ENCODE data around the gene MEX3C. TPM values are rescaled to one million over a fixed set of nuclear protein-coding genes. Genes with fewer than 3 reads are reported as not detected.
A peak's percentile ranks its signal among the peaks of the same experiment; 100 is the strongest.

MEX3C gene
- polyA plus RNA-seq, 1 donor from 2014 or later: 58.6 TPM

DNA sequence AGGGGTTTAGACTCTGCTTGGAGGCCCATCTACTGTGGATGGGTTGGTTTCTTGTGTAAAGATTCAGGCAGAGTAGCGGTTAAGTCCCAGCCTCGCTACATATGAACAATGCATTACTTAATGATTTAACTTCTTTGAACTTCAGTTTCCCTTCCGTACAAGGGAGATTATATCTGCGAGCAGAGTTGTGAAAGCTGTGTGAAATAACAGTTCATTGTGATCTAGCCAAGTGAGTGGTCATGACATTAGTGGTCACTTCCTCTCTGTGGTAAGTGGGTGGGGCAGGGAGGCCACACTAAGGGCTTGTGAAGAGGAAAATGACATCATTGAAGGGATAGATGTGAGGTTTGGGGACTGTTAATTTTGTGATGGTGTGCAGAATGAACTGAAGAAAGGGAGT is 14.1 kb upstream of the MEX3C start:
- Histone ChIP-seq H3K27me3 (ENCODE audit: insufficient read depth, low read depth, low read length) (no peaks in the 10 kb centered on the region), H3K9ac (ENCODE audit: low read length) (no peak overlapping the region), H3K9me3 (ENCODE audit: low read length) (no peaks in the 10 kb centered on the region), H3K36me3 (ENCODE audit: insufficient read depth, low read length) (no peaks in the 10 kb centered on the region), H3K79me2 (replicated peaks; ENCODE audit: insufficient read depth, low read length) (no peaks in the 10 kb centered on the region), H4K20me1 (ENCODE audit: insufficient read depth) (no peaks in the 10 kb centered on the region), H3K4me3 (ENCODE audit: low read length) (no peak overlapping the region), H2AFZ (ENCODE audit: low read depth, low read length) (no peak overlapping the region), H3K4me2 (ENCODE audit: low read length) (no peak overlapping the region), H3K27ac (ENCODE audit: low read length) (no peak overlapping the region), H3F3A (ENCODE audit: insufficient read depth, low read length, poor library complexity, severe bottlenecking) (no peaks in the 10 kb centered on the region), H3K9me2 (ENCODE audit: insufficient read depth, low read length) (no peaks in the 10 kb centered on the region)
- TF ChIP-seq EZH2 (IDR thresholded peaks at IDR 0.05; ENCODE audit: borderline replicate concordance, insufficient read depth, low read length, poor library complexity, severe bottlenecking) (no peak), SMC3 (conservative IDR thresholded peaks at IDR 0.05; ENCODE audit: poor library complexity) (no peak), RAD21 (conservative IDR thresholded peaks at IDR 0.05) (no peak), MXI1 (conservative IDR thresholded peaks at IDR 0.05; ENCODE audit: poor library complexity, severe bottlenecking) (no peak), REST (IDR thresholded peaks at IDR 0.05; ENCODE audit: borderline replicate concordance) (no peak), TAF1 (IDR thresholded peaks at IDR 0.05; ENCODE audit: low read depth) (no peak), POLR2AphosphoS5 (IDR thresholded peaks at IDR 0.05) (no peak), EP300 (conservative IDR thresholded peaks at IDR 0.05; ENCODE audit: poor library complexity, severe bottlenecking) (no peak)
- TF ChIP-seq, protein P1, sequence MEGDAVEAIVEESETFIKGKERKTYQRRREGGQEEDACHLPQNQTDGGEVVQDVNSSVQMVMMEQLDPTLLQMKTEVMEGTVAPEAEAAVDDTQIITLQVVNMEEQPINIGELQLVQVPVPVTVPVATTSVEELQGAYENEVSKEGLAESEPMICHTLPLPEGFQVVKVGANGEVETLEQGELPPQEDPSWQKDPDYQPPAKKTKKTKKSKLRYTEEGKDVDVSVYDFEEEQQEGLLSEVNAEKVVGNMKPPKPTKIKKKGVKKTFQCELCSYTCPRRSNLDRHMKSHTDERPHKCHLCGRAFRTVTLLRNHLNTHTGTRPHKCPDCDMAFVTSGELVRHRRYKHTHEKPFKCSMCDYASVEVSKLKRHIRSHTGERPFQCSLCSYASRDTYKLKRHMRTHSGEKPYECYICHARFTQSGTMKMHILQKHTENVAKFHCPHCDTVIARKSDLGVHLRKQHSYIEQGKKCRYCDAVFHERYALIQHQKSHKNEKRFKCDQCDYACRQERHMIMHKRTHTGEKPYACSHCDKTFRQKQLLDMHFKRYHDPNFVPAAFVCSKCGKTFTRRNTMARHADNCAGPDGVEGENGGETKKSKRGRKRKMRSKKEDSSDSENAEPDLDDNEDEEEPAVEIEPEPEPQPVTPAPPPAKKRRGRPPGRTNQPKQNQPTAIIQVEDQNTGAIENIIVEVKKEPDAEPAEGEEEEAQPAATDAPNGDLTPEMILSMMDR (IDR thresholded peaks at IDR 0.05; ENCODE audit: poor library complexity, severe bottlenecking): no peak

GRCh38 chr18:51196811-51197660 is 445 bp downstream of the MEX3C start:
- Histone ChIP-seq H3F3A (ENCODE audit: insufficient read depth, low read length, poor library complexity, severe bottlenecking) (peaks cover 4% of the 10 kb centered on the region), H4K20me1 (ENCODE audit: insufficient read depth) (peaks cover 9% of the 10 kb centered on the region), H3K9ac (ENCODE audit: low read length) (peak overlapping the region; percentile 98), H3K27me3 (ENCODE audit: insufficient read depth, low read depth, low read length) (no peaks in the 10 kb centered on the region), H3K9me2 (ENCODE audit: insufficient read depth, low read length) (no peaks in the 10 kb centered on the region), H3K27ac (ENCODE audit: low read length) (peak overlapping the region; percentile 94), H3K9me3 (ENCODE audit: low read length) (no peaks in the 10 kb centered on the region), H3K36me3 (ENCODE audit: insufficient read depth, low read length) (no peaks in the 10 kb centered on the region), H3K79me2 (replicated peaks; ENCODE audit: insufficient read depth, low read length) (peaks cover 49% of the 10 kb centered on the region), H3K4me2 (ENCODE audit: low read length) (no peak overlapping the region), H3K4me3 (ENCODE audit: low read length) (peak overlapping the region; percentile 98), H2AFZ (ENCODE audit: low read depth, low read length) (peak overlapping the region; percentile 16)
- peak; percentile 47 for TF ChIP-seq POLR2AphosphoS5 (IDR thresholded peaks at IDR 0.05)
- TF ChIP-seq EP300 (conservative IDR thresholded peaks at IDR 0.05; ENCODE audit: poor library complexity, severe bottlenecking): no peak
- TF ChIP-seq TAF1 (IDR thresholded peaks at IDR 0.05; ENCODE audit: low read depth): peak; percentile 63
- no peak for TF ChIP-seq EZH2 (IDR thresholded peaks at IDR 0.05; ENCODE audit: borderline replicate concordance, insufficient read depth, low read length, poor library complexity, severe bottlenecking)

Data from neural cell (in vitro differentiated cells).